KOPT-K1 (cell line): ENCODE data around the gene IGLON5.

Source experiments
- H3K27ac ChIP-seq: fragments of 200-600 bp; sonication (generic); 2 replicates; pipeline ENCODE4 v1.5.1; 2016; ENCODE audit warnings: antibody characterized with exemption, mild to moderate bottlenecking, low read depth, low read length; ENCODE audit not compliant: poor library complexity, severe bottlenecking
- H3K36me3 ChIP-seq: fragments of 200-600 bp; sonication (generic); 2 replicates; pipeline ENCODE4 v1.5.1; 2017; ENCODE audit warnings: antibody characterized with exemption, mild to moderate bottlenecking, low read length, moderate library complexity; ENCODE audit not compliant: insufficient read depth
- H3K9me3 ChIP-seq: fragments of 200-600 bp; sonication (generic); 2 replicates; pipeline ENCODE4 v1.5.1; 2017; ENCODE audit warnings: antibody characterized with exemption, low read length, mild to moderate bottlenecking; ENCODE audit not compliant: insufficient read depth, poor library complexity, severe bottlenecking

Gene IGLON5

DNA sequence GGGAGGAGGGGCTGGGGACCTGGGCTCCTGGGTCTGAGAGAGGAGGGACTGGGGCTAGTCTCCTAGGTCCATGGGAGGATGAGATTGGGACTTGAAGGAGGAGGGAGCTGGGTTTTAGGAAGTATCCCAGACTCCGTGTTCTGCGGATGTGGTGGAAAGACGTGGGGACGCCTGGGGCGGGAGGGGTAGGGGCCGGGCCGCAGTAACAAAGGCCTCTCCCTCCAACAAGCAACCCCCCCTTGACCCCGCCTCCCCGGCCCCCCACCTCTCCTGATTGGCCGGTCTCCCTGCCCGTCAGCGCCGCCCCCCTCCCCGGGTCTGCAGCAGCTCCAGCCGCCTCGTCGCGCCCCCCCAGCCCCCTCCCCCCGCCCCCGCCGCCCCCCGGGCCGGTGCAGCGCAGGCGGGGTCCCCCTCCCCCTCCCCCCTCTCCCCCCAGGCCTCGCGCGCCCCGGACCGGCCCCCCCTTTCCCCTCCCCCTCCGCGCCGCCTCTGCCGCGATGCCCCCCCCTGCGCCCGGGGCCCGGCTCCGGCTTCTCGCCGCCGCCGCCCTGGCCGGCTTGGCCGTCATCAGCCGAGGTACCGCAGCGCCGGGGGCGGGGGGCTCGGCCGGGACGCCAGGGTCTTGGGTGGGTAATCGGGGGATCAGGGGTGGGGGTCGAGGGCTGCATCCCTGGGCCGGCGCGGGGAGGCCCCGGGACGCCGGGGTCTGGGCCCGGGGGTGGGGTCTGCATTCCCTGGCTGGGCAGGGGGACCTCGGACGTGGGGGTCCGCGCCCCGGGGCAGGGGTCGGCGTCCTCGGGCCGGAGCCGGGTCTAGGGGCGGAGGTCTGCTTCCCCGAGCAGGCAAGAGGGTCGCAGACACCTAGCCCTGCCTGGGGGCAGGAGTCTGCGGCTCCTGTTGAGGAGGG lies at the start of gene IGLON5:
Gene IGLON5, plus strand, starts transcription at position 294 of the 907 bp plus-strand sequence. Its CDS starts 204 bp downstream, at position 498.
- Histone ChIP-seq H3K9me3 (peaks cover 17% of the 10 kb centered on the region), H3K36me3 (no peaks in the 10 kb centered on the region), H3K27ac (no peak within 1 kb of the TSS)

- no peak overlapping the region for H3K27ac ChIP-seq
- no peaks in the 10 kb centered on the region for H3K9me3 ChIP-seq
- no peaks in the 10 kb centered on the region for H3K36me3 ChIP-seq
Measured at GRCh38 chr19:51263808-51264207, 47.6 kb upstream of the IGLON5 start.

GRCh38 chr19:51271067-51271466 lies 40.4 kb upstream of the IGLON5 start:
- no peaks in the 10 kb centered on the region for H3K9me3 ChIP-seq
- no peaks in the 10 kb centered on the region for H3K36me3 ChIP-seq
- H3K27ac ChIP-seq, result no peak overlapping the region

DNA sequence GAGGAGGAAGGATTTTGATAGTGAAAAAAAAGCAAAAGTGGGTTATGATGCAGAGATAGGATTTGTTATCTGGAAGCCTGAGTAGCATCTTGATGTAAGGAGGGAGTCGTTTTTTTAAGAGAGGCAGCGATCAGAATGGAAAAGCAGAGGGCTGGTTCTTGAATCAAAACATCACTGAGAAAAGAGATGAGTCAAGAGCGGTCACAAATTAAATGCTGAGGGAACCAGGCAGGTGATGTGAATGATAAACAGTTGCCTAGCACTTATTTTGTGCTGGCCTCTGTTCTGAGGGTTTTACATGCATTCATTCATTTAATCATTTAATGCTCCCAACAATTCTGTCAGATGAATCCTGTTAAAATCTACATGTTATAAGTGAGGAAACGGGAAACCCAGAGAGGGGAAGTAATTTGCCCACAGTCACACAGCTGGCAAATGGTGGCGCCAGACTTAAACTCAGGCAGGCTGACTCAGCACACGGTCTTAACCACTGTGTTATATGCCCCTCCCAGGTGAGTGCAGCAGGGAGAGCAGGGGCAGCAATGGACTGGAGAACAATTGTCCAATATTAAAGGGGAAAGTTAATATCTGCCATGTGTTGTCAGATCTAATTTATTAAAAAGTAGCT lies 39.1 kb upstream of the IGLON5 start:
- no peaks in the 10 kb centered on the region for H3K36me3 ChIP-seq
- no peak overlapping the region for H3K27ac ChIP-seq

DNA sequence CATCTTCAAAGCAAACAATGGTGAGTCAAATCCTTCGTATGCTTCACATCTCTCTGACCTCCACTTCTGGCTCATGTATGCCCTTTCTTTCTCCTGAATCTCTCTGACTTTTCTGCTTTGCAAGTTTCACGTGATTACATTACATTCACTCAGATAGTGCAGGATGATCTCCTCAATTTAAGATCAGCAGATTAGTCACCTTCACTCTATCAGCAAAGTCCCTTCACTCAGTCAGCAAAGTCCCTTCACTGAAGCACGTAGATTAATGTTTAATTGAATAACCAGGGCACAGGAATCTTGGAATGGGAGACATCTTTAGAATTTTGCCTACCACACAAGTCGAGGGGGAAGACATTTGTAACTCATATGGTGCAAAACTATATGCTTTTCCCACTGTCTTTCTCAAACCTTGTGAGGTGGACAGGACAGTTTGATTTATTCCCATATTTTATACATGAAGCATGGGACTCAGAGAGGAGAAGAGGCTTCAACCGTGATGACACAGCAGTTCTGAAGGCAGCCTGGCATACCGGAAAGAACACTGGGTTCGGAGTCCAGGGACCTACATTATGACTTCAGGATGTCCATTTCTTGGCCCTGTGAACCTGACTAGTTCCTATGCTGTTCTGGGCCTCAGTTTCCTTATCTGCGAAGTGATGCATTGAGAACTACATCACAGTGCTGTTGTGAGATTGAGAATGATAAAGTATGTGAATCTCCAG lies 37.2 kb upstream of the IGLON5 start:
- no peak overlapping the region for H3K27ac ChIP-seq
- H3K36me3 ChIP-seq, result no peaks in the 10 kb centered on the region
- no peaks in the 10 kb centered on the region for H3K9me3 ChIP-seq

More for the DNA sequence above, 39.1 kb upstream of the IGLON5 start:
- H3K9me3 ChIP-seq, result no peaks in the 10 kb centered on the region

DNA sequence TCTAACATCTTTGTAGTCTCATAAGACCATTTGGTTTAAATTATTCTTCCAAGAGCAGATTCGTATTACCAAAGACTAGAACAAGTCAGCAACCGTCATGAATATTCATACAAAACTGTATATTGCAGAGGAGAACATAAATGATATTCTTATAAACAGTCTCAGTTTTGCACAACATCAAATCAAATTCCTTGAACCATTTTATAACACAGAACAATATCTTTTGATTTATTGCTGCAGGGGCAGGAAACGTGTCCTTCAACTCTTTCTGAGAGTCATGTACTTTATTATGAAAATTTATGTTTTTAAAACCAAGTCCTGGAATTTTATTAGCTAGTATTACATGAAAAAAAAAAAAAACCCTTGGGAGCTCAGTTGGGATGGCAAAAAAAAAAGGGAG lies 34.3 kb upstream of the IGLON5 start:
- no peak overlapping the region for H3K27ac ChIP-seq
- H3K36me3 ChIP-seq, result no peaks in the 10 kb centered on the region
- peaks cover 7% of the 10 kb centered on the region for H3K9me3 ChIP-seq

DNA sequence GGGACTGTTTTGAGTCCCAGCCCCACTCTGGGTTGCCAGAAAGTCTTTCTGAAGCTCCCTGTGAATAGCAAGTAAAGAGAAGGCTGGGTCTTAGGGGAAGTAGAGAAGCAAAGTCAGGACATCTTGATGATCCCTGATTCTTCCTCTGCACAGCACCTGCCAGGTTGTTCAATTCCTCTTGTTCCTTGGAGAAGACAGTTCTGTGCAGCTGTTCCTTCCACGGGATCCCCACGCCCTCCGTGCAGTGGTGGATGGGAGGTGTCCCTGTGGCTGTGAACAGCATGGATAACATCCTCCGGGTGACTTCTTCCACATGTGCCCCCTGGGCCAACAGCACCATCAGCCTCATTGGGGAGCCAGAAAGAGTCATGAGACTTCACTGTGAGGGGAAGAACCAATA lies 29.1 kb upstream of the IGLON5 start:
- peaks cover 11% of the 10 kb centered on the region for H3K9me3 ChIP-seq
- H3K27ac ChIP-seq, result no peak overlapping the region
- no peaks in the 10 kb centered on the region for H3K36me3 ChIP-seq

GRCh38 chr19:51285682-51286081 lies 25.8 kb upstream of the IGLON5 start:
- Histone ChIP-seq H3K9me3 (peaks cover 4% of the 10 kb centered on the region), H3K27ac (no peak overlapping the region), H3K36me3 (no peaks in the 10 kb centered on the region)

GRCh38 chr19:51289635-51290034 lies 21.8 kb upstream of the IGLON5 start:
- Histone ChIP-seq H3K9me3 (no peaks in the 10 kb centered on the region), H3K36me3 (no peaks in the 10 kb centered on the region), H3K27ac (no peak overlapping the region)

DNA sequence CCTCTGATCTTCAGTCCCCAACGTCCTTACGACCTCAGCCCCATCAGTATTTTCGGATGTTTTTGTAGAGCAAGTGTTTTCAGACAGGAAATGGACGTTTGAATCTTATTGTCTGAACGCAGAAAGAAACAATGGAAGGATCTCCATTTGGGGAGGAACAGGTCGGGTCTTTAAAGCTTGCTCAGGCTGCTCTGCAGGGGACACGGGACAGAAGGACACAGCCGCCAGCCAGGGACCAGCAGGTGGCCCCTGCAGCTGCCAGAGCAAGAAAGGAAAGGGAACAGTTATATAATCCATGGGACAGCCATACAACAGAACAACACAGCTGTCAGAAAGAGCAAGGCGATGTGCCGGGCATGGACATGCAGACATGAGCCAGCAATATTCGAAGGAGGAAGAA lies 18.5 kb upstream of the IGLON5 start:
- Histone ChIP-seq H3K36me3 (no peaks in the 10 kb centered on the region), H3K27ac (no peak overlapping the region)

DNA sequence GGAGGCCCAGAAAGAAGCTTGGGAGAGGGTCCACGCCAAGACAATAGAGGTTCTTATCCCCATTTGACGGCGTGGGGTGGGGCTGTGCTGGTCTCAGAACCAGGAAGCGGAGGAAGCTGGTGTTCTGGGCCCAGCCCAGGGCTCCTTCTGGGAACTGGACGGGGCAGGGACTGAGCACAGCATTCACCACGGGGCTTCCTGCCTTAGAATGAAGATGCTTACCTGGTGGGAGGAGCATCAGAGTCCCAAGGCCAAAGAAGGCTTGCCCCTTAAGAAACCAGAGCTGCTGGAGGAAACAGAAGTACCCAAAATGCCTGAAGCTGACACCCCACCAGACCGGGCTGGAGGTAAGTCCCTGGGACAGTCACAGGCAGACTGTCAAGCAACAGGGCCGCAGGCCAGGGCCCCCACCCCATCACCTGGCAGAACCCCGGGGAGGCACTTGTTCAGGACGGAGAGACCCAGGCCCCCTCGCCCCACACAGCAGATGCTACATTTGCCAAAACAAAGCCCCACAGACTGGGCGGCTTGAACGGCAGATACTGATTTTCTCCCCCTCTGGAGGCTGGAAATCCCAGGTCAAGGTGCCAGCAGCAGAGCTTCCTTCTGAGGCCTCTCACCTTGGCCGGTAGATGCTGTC lies 17.8 kb upstream of the IGLON5 start:
- Histone ChIP-seq H3K9me3 (no peaks in the 10 kb centered on the region), H3K36me3 (no peaks in the 10 kb centered on the region), H3K27ac (no peak overlapping the region)

More for the DNA sequence above, 18.5 kb upstream of the IGLON5 start:
- no peaks in the 10 kb centered on the region for H3K9me3 ChIP-seq

DNA sequence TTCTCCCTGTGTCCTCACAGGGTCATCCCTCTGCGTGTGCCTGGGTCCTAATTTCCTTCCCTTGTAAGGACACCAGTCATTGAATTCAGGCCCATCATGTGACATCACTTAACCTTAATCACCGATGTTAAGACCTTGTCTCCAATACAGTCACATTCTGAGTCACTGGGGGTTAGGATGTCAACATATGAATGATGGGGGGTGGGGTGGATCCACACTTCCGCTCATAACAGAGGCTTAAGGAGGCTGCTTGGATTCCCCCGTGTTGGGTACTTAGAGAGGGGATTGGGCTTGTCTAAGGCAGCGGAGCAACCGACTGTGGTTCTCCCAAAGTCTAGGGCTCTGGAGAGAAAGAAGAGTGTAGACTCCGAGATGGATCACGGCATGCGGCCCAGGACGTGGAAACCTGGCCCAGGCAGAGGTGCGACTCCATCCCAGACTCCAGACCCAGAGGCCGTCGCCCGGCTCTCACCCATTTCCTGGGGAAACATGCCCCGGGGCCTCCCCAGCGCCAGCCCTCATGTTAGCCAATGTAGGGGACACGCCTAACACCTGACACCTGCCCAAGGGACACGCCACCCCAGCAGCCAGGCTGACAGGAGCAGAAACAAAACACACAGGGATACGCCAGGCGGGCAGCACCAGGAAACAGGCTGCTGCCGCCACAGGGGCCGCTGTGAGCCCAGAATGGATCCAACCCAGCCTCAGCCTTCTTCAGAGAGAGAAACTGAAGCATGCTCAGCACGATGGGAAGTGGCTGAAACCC lies 17.1 kb upstream of the IGLON5 start:
- Histone ChIP-seq H3K36me3 (no peaks in the 10 kb centered on the region), H3K9me3 (no peaks in the 10 kb centered on the region), H3K27ac (no peak overlapping the region)

GRCh38 chr19:51294977-51295375 lies 16.5 kb upstream of the IGLON5 start:
- Histone ChIP-seq H3K36me3 (no peaks in the 10 kb centered on the region), H3K9me3 (no peaks in the 10 kb centered on the region), H3K27ac (no peak overlapping the region)

GRCh38 chr19:51295382-51296126 lies 15.9 kb upstream of the IGLON5 start:
- H3K9me3 ChIP-seq, result no peaks in the 10 kb centered on the region
- no peaks in the 10 kb centered on the region for H3K36me3 ChIP-seq
- H3K27ac ChIP-seq, result no peak overlapping the region
